Activated naive CD8-positive, alpha-beta T cell treated with anti-CD3 and anti-CD28 coated beads, Interleukin-2, amount 50 U/mL, for 24 hours (primary cell): ENCODE measurements around the gene DUSP6.
A peak's percentile ranks its signal among the peaks of the same experiment; 100 is the strongest.
"Not testable (repeated sequence)": the region's sequence is repeated elsewhere in the genome, so short reads cannot be mapped to it uniquely, and the experiment has no call there.

Experiments
- ATAC-seq: fragments of 150-1000 bp; cut with Tn5 transposase; one replicate; pipeline ENCODE4 v1.10.0; 2021
- DNase-seq: peaks from one replicate; pipeline ENCODE4 v3.0.0; 2021
- H3K27ac Mint-ChIP-seq: one replicate; pipeline ENCODE4 v1.8.0; 2021; ENCODE audit warnings: mild to moderate bottlenecking, mixed read lengths
- H3K27me3 Mint-ChIP-seq: one replicate; pipeline ENCODE4 v1.8.0; 2021; ENCODE audit warnings: mixed read lengths
- H3K36me3 Mint-ChIP-seq: one replicate; pipeline ENCODE4 v1.8.0; 2021; ENCODE audit warnings: low read depth, mixed read lengths
- H3K4me1 Mint-ChIP-seq: one replicate; pipeline ENCODE4 v1.8.0; 2021; ENCODE audit warnings: mixed read lengths
- H3K4me3 Mint-ChIP-seq: one replicate; pipeline ENCODE4 v1.8.0; 2021; ENCODE audit warnings: mild to moderate bottlenecking, moderate library complexity, mixed read lengths
- H3K9me3 Mint-ChIP-seq: one replicate; pipeline ENCODE4 v1.8.0; 2021; ENCODE audit warnings: mixed read lengths

Gene DUSP6

DNA sequence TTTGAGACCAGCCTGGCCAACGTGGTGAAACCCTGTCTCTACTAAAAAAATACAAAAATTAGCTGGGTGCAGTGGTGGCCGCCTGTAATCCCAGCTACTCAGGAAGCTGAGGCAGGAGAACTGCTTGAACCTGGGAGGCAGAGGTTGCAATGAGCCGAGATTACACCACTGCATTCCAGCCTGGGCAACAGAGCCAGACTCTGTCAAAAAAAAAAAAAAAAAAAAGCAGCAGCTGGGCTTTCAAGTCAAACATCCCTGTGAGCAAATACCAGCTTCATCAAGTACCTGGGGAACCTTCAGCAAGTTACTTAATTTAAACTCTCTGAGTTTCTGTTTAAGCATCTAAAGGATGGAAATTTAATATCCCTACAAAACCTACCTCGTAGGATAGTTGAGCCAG, 15.2 kb downstream of the DUSP6 start:
- not testable (repeated sequence) for ATAC-seq, H3K9me3 Mint-ChIP-seq, H3K4me3 Mint-ChIP-seq, H3K27ac Mint-ChIP-seq, H3K36me3 Mint-ChIP-seq, DNase-seq, H3K27me3 Mint-ChIP-seq
- peaks cover 13% of the 10 kb centered on the region for H3K4me1 Mint-ChIP-seq

DNA sequence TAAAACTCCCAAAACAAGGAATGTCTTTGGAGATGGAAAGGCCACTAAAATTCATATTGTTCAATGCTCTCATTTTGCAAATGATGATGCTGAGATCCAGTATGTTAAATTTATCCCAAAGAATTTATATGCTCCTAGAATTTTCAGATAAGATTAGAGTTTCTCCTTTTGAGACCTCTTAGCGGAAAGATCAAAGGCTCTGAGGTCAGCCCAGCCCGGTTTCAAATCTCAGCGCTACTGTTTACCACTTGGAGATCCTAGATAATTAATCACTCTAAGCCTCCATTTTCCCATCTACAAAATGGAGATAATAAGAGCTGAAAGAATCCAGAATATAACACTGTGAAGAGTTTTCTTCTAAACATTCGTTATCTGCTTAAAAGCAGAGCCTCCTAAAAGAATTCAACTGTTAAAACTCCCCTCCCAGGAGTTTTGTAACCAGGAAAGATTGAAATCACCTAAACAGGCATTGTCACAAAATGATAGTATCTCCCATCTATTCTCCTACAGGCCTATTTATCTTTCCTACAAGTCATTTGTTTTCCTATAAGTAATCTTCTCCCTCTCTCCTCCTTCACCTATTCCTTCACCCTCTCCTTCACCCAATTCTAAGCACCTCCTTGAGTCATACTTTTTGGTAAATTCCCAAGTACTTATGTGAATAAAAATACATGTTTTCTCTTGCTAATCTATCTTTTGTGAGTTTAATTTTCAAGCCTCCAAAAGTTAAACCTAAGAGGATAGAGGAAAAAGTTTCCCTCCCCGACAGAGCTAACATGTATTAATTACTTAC, 16.7 kb downstream of the DUSP6 start:
- H3K9me3 Mint-ChIP-seq = peaks cover 8% of the 10 kb centered on the region
- H3K27me3 Mint-ChIP-seq = peaks cover 2% of the 10 kb centered on the region
- H3K4me1 Mint-ChIP-seq = peaks cover 13% of the 10 kb centered on the region
- ATAC-seq (no peak), DNase-seq (no peak)
- H3K27ac Mint-ChIP-seq = no peak overlapping the region
- peaks cover under 1% of the 10 kb centered on the region for H3K36me3 Mint-ChIP-seq
- no peak overlapping the region for H3K4me3 Mint-ChIP-seq

DNA sequence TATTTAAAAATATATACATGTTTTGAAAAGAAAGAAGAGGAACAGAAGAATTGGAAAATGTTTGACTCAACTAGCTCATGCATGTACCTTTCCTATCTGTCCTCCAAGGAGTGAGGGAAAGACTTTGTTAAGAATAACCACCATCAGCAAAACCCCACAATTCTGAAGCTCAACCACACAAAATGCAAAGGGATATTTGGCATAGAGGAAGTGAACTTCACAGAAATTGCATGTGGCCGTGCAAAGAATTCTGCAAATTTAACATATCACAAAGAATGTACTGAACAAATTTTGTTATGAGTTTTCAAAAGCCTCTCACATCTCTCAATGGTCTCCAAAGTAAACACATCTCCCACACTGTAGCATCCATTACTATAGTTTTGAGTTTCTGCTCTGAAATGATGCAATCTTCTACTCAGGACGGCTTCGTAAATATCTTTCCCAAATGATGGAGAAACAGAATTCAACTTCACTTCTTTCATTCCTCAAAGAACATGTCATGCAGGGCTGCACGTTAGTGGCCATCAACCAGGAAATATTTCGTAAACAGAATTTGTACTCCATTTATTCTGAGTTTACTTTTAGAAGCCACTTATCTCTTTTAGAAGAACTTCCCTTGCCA, 17.6 kb downstream of the DUSP6 start:
- Mint-ChIP-seq H3K9me3 (peaks cover 11% of the 10 kb centered on the region), H3K27ac (no peak overlapping the region)

DNA sequence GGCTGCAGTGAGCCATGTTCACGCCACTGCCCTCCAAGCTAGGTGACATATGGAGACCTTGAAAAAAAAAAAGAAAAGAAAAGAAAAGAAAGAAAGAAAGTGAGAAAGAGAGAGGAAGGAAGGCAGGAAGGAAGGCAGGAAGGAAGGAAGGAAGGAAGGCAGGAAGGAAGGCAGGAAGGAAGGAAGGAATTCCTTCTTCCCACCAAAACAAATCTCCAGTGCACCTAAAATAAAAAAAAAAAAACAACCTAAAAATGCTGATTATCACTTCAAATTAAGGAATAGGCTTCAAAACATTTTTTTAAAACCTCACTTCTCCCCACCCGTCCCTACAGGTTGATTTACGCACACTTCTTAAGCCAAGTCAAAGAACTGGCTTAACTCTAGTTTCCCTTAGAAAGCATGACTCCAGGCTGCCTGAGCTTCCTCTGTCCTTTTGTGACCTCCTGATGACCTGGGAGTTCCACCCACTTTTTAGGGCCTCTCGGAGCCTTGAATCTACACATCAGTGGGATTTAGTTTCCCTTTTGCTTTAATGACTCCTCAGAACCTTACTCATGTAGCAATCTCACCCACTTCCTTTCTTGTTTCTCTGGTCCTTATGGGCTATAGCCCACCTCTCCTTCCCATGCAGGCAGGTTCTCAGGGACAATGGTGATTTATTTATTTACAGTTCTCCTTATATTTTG, 18.6 kb downstream of the DUSP6 start:
- Mint-ChIP-seq H3K4me1 (peaks cover 13% of the 10 kb centered on the region), H3K27me3 (peaks cover 2% of the 10 kb centered on the region), H3K36me3 (peaks cover 2% of the 10 kb centered on the region), H3K27ac (peak overlapping the region; percentile 17), H3K4me3 (no peak overlapping the region), H3K9me3 (peaks cover 11% of the 10 kb centered on the region)
- DNase-seq (no peak), ATAC-seq (peak; percentile 94)

More for the DNA sequence above, 17.6 kb downstream of the DUSP6 start:
- peaks cover 2% of the 10 kb centered on the region for H3K27me3 Mint-ChIP-seq
- peaks cover 2% of the 10 kb centered on the region for H3K36me3 Mint-ChIP-seq
- DNase-seq (no peak), ATAC-seq (no peak)
- peaks cover 13% of the 10 kb centered on the region for H3K4me1 Mint-ChIP-seq
- no peak overlapping the region for H3K4me3 Mint-ChIP-seq

DNA sequence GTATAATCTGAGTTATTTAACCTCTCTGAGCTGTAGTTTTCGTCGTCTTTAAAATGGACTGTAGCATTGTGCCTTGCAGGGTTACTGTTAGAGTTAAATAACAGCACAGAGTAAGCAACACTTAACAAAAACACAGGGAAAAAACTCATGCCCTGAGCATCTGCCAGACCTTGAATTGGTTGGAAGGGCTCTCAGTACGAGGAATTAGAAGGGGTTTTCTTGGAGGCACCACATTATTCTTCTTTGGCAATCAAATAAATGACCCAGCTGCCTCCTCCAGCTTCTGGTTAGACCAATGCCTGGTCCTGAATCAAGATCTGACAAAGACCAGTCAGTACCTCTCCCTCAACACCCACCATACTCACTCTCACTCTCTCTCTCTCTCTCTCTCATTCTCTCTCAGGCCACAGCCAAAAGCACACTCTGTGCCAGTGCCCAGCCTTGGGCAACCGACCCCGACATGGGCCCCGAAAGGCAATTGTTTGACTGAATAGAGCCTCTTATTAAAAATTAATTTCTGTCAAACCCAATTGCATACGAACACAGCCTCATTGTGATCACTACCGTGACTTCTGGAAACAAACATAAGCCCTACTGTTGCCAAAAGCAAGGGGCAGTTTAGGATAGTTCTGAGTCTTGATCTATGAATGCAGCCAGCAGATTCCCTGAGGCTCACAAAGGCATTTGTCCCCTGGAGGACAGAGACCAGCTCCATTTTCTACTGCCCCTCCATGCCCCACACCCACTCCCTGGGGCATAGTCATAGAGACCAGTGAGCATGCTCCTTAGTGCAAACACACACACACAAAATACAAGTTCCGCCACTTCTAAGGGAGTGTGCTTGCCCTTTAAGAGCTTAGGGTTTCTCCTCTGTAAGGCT, 23.9 kb downstream of the DUSP6 start:
- no peak overlapping the region for H3K4me3 Mint-ChIP-seq
- DNase-seq (no peak), ATAC-seq (no peak)
- H3K27me3 Mint-ChIP-seq = peaks cover 2% of the 10 kb centered on the region
- H3K27ac Mint-ChIP-seq = no peak overlapping the region
- peaks cover 17% of the 10 kb centered on the region for H3K4me1 Mint-ChIP-seq
- peaks cover 11% of the 10 kb centered on the region for H3K9me3 Mint-ChIP-seq
- peaks cover 2% of the 10 kb centered on the region for H3K36me3 Mint-ChIP-seq

DNA sequence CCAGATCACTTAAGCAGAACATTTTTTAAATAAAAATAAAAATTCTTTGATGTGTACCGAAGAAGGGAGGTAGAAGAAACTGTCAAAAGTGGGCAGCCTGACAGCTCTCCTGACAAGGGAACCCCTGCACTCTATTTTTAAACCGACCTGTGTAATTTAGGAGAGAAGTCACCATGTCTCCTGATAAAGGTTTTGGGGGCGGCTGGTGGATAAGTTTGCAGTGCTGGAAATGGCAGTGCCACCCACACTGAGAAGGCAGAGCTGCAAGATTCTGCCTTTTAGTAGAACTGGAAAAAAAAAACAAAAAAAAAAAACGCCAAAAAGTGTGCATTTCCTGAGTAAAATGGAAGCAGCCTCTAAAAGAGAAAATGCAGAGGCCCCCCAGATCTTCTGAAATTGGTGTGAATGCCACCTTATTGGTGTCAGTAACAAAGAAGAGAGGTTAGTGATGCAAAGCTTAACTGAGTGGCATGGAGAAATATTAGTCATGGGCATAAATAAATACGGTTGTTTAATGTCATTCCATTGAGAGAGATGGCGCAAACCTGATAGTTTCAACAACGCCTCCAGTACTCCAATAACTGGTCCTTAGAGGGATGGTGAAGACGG, 24.7 kb downstream of the DUSP6 start:
- H3K4me3 Mint-ChIP-seq = no peak overlapping the region
- ATAC-seq = no peak

DNA sequence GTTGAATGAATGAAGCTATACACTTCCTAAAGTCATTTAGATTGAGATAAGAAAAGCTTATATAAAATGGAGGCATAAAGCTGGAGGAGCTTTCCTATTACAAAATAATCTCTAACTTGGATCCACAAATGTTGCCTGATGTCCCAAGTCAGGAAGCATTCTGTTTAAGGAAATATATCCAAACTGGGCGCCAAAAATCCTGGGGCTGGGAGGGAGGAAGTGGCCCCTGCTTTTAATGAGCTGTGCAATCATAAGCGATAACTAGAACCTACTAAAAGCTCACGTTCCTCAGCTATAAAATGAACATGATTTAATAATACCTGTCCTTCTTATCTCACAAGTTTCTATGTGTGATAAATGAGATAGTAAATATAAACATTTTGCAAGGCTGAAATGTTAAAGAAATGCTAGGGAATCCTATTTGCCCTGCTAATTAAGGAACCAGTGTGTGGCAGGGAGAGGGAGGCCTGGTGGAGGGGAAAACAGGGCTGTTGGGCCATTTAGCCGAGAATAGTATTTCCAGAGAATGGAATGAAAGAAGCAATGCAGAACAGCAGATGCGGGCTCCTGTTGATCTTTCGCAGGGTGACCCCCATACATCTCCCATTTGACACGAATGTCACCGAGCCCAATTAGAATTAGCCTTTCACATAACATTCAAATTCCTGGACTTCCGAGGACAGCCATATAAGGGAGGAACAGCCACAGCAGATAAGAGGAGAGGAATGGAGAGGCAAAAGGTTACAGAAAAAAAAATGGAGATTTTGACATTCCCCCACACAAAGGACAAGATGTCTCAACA, 25.9 kb downstream of the DUSP6 start:
- H3K4me1 Mint-ChIP-seq = peaks cover 12% of the 10 kb centered on the region
- ATAC-seq = no peak

More for the DNA sequence above, 24.7 kb downstream of the DUSP6 start:
- Mint-ChIP-seq H3K36me3 (peaks cover 2% of the 10 kb centered on the region), H3K9me3 (peaks cover 11% of the 10 kb centered on the region), H3K27ac (no peak overlapping the region), H3K4me1 (peaks cover 12% of the 10 kb centered on the region), H3K27me3 (peaks cover 2% of the 10 kb centered on the region)
- no peak for DNase-seq

DNA sequence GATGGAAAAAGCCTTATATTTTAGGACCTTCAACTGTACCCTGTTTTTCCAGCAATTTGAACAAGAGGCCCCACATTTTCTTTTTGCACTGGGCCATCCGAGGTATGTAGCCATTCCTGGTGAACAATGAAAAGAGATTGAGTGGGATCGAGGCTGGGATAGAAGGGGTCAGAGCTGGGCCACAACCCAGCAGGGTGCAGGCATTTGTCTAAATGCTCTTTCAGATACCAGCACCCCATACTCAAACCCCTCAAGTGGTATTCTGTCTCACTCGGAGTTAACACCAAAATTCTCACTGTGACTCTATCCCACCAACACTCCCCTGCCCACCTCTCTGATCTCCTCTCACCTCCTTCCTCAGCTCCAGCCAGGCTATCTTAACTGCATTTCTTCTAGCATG, 26.8 kb downstream of the DUSP6 start:
- H3K4me1 Mint-ChIP-seq = peaks cover 12% of the 10 kb centered on the region
- H3K27ac Mint-ChIP-seq = no peak overlapping the region

More for the DNA sequence above, 25.9 kb downstream of the DUSP6 start:
- H3K27me3 Mint-ChIP-seq = peaks cover 2% of the 10 kb centered on the region
- H3K27ac Mint-ChIP-seq = no peak overlapping the region
- H3K4me3 Mint-ChIP-seq = no peak overlapping the region
- DNase-seq = no peak
- peaks cover 2% of the 10 kb centered on the region for H3K36me3 Mint-ChIP-seq
- H3K9me3 Mint-ChIP-seq = peaks cover 11% of the 10 kb centered on the region

DNA sequence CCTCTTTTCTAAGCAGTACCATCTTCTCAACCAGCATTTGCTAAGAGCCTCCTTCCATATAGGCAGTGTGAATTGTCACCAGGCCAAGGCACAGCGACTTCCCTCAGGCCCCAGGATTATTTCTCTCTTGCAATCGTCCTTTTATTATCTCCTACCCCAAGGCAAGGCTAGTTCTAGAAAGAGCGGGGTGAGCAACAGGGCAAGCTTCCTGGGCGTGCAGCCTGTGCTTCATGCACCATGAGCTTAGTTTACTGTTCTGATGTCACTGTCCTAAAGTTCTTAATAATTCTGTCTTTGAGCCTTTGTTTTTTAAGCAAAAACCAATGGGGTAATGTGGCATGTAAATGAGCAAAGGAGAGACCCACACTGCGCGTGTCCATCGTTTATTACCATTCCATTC, 27.9 kb downstream of the DUSP6 start:
- Mint-ChIP-seq H3K4me3 (no peak overlapping the region), H3K27ac (no peak overlapping the region), H3K36me3 (no peaks in the 10 kb centered on the region), H3K9me3 (no peaks in the 10 kb centered on the region), H3K4me1 (peaks cover 12% of the 10 kb centered on the region), H3K27me3 (peaks cover 2% of the 10 kb centered on the region)
- no peak for ATAC-seq
- no peak for DNase-seq

More for the DNA sequence above, 26.8 kb downstream of the DUSP6 start:
- H3K9me3 Mint-ChIP-seq = peaks cover 1% of the 10 kb centered on the region
- peaks cover under 1% of the 10 kb centered on the region for H3K36me3 Mint-ChIP-seq
- no peak overlapping the region for H3K4me3 Mint-ChIP-seq
- DNase-seq (no peak), ATAC-seq (no peak)
- peaks cover 2% of the 10 kb centered on the region for H3K27me3 Mint-ChIP-seq

DNA sequence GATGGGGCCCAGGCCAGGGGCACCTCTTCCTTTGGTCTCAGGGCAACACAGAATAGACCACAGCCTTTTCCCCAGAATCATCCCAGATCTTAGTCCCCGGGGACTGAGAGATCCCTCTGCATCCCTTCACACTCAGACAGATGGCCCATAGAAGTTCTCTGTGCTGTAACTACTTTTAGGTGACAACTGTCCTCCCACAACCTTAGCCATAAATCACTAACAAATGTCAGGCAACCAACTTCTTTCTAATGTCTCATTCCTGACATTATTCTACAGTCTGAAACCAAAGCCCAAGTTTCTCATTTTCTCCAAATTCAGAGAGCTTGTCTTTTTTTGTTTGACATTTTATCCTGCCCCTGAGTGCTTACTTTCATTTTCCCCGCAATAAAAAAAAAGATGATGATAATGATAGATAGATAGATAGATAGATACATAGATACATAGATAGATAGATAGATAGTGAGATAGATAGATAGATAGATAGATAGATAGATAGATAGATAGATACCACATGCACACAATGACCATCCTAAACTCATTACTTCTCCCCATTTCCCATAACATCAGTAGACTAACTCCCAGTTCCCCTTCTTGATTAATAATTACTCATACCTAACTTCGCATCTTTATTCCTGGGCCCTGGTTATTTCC, 28.6 kb downstream of the DUSP6 start:
- no peaks in the 10 kb centered on the region for H3K9me3 Mint-ChIP-seq
- peak; percentile 59 for ATAC-seq
- H3K27me3 Mint-ChIP-seq = peaks cover 2% of the 10 kb centered on the region
- no peak overlapping the region for H3K27ac Mint-ChIP-seq
- peaks cover 12% of the 10 kb centered on the region for H3K4me1 Mint-ChIP-seq
- DNase-seq = no peak
- H3K36me3 Mint-ChIP-seq = no peaks in the 10 kb centered on the region
- H3K4me3 Mint-ChIP-seq = no peak overlapping the region

DNA sequence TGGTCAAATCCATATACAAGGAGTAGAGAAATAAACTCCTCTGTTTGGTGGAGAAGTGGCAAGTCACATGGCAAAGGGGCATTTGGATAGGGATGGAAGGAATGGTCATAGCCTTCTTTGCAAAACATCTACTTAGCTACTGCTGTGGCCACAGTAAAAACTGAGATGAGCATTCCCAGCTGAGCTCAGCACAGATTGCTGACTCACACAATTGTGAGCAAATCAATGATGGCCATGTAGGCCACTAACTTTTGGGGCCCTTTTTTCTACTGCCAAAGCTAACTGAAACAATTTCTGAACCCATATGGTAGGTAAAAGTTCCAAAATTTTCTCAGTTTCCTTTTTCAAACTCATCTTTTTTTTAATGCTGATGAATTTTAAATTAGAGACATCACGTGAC, 31.6 kb downstream of the DUSP6 start:
- Mint-ChIP-seq H3K27ac (no peak overlapping the region), H3K4me3 (no peak overlapping the region), H3K36me3 (no peaks in the 10 kb centered on the region), H3K4me1 (peaks cover 11% of the 10 kb centered on the region), H3K27me3 (no peaks in the 10 kb centered on the region), H3K9me3 (no peaks in the 10 kb centered on the region)
- ATAC-seq (no peak), DNase-seq (no peak)

DNA sequence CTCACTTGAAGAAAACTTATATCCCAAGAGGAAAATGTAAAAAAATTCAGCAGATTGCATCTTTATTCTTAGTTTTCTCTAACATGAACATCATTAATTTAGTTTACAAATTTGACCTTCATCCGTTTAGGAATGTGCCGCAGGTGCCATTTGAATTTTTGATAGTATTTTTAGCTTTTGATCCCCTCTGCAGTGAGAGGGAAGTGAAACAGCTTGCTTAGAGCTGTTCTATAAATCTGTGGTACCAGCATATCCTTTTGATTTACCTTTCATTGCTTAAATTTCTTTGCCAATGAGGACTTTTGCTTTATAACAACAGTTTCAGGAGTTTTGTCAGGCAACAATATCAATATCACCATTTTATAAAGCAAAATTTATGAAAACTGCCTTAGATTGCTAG, 32.7 kb downstream of the DUSP6 start:
- DNase-seq = no peak

DNA sequence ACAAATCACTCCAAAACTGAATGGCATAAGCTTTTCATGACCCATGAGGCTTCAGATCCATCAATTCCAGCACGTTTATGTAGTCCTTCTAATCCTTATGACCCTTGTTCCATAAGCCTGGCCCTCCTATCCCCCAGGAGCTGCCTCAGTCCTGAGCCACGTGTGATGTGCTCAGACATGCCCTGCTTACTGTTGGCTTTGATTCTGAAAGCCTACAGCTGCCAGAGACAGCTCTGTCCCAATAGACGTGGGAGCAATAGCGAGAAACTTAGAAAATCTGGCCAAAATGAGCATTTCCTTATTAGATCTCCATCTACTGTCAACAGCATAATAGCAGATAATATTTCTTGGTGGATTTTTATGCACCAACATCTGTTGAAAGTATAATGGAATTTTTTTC, 33.2 kb downstream of the DUSP6 start:
- no peak overlapping the region for H3K4me3 Mint-ChIP-seq

More for the DNA sequence above, 32.7 kb downstream of the DUSP6 start:
- Mint-ChIP-seq H3K9me3 (no peaks in the 10 kb centered on the region), H3K27ac (no peak overlapping the region), H3K4me3 (no peak overlapping the region), H3K36me3 (no peaks in the 10 kb centered on the region), H3K4me1 (peaks cover 11% of the 10 kb centered on the region), H3K27me3 (no peaks in the 10 kb centered on the region)
- ATAC-seq = no peak

More for the DNA sequence above, 33.2 kb downstream of the DUSP6 start:
- H3K36me3 Mint-ChIP-seq = no peaks in the 10 kb centered on the region
- no peak overlapping the region for H3K27ac Mint-ChIP-seq
- H3K9me3 Mint-ChIP-seq = no peaks in the 10 kb centered on the region
- no peak for ATAC-seq
- no peak for DNase-seq
- H3K27me3 Mint-ChIP-seq = no peaks in the 10 kb centered on the region
- H3K4me1 Mint-ChIP-seq = peaks cover 12% of the 10 kb centered on the region
